ENCODE measurements around the gene RNF44. TPM values are rescaled to one million over a fixed set of nuclear protein-coding genes. Genes with fewer than 3 reads are reported as not detected.
"Not testable (repeated sequence)": the region's sequence is repeated elsewhere in the genome, so short reads cannot be mapped to it uniquely, and the experiment has no call there.

RNF44 gene
- total RNA-seq, 1 experiment from 2014 or later: 2.5 TPM

DNA sequence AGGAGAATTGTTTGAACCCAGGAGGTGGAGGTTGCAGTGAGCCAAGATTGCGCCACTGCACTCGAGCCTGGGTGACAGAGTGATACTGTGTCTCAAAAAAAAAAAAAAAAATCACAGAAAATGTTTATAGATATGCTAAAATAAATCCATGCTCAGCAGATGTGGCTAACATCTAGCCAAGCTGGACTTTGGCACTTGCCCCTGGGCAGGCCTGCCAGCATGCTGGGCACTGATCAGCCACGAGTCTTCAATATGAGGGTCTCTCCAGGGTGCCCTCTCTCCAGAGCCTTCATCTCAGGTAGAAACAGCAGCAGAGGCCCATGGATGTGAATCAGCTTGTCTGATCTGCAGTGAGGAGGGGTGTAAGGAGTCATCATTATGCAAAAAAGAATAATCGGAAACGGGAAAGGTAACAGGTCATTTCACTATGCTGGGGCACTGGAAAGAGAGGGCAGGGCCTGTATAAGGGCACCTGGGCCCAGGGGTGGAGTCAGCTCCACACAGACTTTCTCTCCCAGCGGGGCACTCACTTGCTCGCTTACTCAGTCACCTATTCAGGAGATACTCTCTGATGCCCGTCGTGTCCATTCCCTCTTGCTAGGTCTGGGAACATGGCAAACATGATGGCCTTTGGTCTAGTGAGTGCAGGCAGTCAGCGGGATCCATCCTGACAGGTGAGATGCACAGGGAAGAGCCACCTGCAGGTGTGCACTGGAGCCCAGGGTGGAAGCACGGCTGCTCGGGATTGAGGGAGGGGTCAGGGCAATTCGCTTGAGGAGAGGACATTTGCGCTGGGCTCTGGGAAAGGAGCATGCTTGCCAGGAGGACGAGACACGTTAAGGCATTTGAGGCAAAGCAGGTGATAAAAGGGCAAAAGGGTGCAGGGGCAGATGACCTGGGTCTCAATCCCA, 17.1 kb downstream of the RNF44 start:
- DNase-seq (ENCODE audit: low read depth): no peak

DNA sequence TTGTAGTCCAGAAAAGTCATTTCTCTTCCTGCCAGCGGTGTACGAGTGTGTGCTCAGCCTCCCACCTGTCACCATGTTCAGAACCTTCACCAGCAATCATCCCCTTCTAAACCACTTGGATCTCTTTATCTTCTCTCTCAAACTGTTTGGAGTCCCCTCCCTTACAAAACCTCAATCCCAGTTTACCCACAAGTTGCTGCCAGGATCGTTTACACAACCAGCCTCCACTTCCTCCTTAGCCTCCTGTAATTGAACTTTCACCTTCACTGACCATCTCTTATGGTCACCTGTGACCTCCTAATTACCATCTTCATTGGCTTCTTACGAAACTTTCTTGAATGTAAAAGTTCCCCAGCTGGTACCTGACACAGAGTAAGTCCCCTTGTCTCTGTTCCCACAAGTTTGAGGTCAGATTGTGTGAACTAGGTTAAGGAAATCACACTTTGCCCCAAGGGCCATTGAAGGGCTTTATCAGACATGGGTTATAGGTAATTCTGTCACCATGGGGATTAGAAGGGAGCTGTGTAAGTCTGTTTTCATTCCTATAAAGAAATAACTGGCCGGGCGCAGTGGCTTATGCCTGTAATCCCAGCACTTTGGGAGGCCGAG, 20.0 kb downstream of the RNF44 start:
- no peak for DNase-seq (ENCODE audit: low read depth)

DNA sequence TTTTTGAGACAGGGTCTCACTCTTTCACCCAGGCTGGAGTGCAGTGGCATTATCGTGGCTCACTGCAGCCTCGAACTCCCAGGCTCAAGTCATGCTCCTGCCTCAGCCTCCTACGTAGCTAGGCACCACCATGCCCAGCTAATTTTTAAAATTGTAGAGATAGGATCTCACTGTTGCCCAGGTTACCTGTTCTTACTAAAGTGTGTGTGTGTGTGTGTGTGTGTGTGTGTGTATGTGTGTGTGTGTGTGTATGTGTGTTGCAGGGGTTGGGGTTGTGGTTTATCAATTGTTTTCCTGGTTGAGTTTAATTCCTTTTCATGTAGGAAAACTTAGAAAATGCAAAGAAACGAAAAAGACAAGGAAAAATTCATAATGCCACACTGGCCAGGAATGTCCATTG, 21.8 kb downstream of the RNF44 start:
- no peak for DNase-seq (ENCODE audit: low read depth)

DNA sequence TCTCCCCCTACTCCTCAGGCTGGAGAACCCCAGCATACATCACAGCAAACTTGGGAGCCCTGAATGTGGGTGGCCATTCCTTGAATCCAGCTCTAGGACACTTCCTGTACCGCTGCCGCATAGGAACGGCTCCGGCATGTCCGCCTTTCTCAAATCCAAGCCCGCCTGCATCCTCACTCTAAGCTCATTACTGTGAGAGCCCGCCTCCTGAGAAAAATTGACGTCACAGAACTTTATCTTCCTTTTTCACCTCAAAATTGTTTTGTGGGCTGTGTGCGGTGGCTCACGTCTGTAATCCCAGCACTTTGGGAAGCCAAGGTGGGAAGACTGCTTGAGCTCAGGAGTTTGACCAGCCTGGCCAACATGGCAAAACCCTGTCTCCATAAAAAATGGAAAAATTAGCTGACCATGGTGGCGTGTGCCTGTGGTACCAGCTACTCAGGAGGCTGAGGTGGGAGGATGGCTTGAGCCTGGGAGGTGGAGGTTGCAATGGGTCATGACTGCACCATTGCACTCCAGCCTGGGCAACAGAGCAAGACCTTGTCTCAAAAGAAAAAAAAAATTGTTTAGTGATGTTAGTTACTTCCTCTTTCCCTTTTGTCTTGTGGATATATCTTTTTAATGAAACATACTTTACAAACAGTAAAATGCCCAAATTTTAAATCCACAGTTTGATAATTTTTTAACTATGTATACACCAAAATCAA, 22.8 kb downstream of the RNF44 start:
- DNase-seq (ENCODE audit: low read depth): peak; percentile 33

DNA sequence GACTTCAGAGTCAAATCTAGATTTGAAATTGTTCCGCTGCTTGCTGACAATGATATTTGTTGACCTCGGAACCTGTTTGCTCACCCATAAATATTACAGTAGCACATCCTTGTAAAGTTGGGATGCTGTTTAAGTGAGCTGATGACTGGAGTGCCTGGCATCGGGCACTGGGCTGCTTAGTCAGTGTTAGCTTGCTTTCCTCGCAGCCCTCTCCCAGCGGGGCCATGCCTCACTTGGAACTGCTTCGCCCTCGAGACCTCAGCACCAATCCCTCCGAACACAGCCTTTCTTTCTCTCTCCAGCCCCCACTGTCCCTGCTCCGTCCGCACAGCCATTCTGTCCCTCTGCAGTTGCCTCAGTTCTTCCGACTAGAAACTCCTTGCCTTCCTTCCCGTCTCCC, 23.4 kb downstream of the RNF44 start:
- DNase-seq (ENCODE audit: low read depth): no peak

DNA sequence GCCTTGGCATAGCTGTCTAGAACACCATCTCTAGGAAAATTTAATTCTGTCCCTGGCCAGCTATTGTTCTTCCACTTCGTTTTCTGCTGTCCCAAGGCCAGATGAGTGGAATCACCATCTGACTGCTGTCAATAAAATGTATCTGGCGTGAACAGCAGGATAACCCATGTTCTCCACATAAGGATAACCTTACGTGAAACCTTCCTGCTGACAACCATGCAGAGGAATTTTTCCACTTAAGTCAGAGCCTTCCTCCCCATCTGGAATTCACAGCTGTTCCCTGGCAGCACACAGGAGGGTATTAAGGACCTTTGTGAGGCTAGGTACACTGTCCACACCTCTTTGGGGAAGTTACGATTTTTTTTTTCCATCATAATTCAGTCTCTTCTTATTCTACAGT, 28.6 kb downstream of the RNF44 start:
- DNase-seq (ENCODE audit: low read depth): no peak

DNA sequence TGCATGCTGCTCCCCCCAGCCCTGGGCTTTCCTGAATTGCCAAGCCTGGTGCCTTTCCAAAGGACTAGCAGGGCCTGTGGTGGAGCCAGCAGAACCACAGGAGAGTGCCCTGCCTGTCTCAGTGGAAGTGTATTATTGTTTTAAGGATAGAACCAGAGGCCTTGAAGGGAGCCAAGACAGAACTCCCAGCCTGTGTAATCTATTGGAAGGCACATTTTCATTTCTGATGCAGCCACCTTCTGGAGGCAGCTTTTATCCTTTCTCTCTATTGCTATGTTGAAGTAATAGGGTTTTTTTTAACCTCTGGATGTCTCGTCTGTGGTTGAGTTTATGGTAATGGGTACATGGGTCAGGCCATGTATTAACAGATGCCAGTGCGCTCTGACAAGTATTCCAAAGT, 29.3 kb downstream of the RNF44 start:
- no peak for DNase-seq (ENCODE audit: low read depth)

DNA sequence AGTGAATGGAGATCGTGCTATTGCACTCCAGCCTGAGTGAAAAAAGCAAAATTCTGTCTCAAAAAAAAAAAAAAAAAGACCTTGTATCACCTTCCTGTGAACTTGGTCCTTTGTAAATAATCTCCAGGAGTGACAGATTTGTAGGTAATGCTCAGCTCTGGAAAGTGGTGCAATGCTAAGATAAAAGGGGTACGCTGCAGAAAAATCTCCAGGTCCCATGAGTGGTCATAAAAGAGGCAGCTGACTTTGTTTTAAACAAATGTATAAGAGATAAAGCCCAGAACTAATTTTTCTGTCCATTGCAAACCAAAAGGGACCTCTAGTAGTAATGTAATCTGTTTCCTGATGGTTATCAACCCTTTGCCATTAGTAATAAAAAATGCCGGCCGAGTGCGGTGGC, 33.7 kb downstream of the RNF44 start:
- DNase-seq (ENCODE audit: low read depth): no peak

DNA sequence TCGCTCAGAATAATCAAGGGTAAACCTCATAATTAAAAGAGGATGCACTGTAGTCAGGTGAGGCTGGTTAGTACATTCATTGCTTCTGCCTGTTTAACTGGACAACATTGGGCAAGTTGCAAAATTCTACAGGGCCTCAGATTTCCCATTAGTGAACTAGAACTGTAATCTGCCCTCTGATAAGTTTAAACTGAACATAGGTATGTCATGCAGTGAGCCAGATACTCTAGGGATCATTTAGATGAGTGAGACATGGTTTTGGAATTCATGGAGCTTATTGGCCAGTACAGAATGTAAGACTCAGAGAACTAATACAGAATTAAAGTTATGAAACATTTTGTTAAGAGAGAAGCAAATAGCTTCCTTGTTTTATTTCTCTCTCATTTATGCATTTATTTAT, 35.9 kb downstream of the RNF44 start:
- no peak for DNase-seq (ENCODE audit: low read depth)

DNA sequence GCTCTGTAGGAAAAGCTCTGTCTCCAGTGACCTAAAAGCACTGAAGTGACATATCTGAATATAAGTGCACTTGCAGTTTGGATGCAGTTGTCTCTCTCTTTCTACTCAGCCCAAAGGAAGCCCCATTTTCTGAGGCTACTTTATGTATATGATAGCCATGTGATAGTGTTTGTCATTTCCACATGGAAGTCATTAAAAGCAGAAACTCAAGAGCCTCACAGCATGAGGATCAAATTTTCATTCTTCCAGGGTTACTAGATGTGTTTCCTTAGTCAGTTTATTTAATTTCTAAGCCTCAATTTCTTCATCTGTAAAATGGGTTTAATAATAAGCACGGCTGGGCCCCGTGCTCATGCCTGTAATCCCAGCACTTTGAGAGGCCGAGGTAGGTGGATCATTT, 36.7 kb downstream of the RNF44 start:
- DNase-seq (ENCODE audit: low read depth): no peak

DNA sequence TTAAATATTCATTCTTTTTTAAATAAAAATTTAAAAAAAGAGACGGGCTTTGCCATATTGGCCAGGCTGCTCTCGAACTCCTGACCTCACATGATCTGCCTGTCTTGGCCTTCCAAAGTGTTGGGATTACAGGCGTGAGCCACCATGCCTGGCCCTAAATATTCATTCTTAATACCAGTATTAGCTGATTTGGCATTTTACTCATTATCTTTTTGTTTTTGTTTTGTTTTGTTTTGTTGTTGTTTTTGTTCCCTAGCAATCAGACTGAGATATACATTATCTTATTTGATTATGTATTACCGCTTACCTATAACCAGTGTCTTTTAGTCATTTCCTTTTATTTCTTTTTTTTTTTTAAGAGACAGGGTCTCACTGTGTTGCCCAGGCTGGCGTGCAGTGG, 37.9 kb downstream of the RNF44 start:
- DNase-seq (ENCODE audit: low read depth): no peak

DNA sequence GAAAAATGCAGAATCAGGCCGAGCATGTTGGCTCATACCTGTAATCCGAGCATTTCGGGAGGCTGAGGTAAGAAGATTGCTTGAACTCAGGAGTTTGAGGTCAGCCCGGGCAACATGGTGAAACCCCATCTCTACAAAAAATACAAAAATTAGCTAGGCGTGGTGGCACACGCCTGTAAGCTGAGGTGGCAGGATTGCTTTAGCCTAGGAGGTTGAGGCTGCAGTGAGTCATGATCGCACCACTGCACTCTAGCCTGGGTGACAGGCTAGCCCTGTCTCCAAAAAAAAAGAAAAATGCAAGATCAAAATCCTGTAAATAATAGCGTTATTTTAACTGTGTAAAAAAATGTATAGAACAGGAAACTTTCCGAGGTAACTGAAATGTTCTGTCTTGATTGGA, 39.4 kb downstream of the RNF44 start:
- DNase-seq (ENCODE audit: low read depth): no peak

DNA sequence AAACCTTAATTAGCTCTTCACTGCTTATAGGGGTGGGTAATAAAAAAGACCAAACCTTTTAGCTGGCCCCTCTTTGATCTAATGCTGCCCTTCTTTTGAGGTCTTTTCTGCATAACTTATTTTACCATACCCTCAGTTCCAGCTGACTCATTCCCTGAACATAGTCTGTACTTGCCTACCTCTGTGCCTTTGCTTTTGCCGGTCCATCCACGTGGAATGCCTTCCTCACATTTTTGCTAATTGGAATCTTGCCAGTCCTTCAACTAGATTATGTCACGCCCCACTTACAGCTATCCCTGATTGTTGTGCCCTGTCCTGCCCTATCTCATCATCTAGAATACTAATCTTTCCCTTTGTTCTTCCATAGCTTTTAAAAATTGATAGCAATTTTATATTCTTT, 44.8 kb downstream of the RNF44 start:
- DNase-seq (ENCODE audit: low read depth): no peak

DNA sequence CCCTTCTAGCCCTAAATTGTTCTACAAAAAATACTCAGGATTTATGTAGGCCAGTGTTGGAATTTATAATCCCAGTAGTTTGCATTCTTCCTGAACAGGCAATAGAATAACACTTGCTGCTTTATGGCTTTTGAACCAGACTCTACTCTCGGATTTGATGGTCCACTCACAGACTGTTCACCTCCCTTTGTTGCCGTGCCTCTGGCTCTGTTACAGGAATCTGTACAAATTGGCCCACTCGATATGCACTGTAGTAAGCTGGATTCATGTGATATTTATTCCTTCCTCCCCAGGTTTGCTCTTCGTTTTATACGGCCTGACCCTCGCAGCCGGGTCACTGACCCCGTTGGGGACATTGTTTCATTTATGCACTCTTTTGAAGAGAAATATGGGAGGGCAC, 45.3 kb downstream of the RNF44 start:
- DNase-seq (ENCODE audit: low read depth): no peak

DNA sequence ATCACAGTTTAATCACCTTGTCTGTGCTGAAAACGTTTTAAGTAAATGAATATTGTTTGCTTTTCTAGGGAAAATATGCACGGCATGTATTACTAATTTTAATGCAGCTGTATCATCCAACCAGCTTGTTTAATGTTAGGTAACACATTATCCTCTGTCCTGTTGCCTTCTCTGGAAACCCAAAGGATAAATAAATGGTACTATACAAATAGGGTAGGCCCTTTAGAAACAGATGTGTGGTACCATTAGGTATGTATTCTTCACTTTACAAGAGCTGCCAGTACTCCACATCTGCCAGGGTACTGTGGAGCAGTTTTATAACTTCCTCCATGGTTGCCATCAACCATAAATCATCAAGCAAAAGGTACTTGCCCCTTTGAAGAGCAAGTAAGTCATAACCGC, 46.1 kb downstream of the RNF44 start:
- DNase-seq (ENCODE audit: low read depth): no peak

DNA sequence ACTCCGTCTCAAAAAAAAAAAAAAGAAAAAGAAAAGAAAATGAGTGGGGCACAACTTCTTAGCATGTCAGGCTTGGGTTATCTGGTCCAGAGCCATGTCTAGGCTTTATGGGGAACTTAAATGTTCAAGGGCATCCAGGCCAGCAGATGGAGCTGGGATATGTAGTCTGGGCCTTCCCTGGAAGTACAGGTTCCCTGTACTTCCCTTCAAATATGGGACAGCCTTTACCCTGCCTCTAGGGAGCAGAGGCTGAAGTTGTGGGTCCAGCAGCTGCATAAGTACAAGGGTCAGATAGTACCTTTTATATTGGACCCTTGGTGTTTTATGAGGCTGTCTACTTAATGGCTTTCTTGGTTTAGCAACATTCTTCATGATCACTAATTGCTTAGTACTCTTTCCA, 46.9 kb downstream of the RNF44 start:
- DNase-seq (ENCODE audit: low read depth): no peak

DNA sequence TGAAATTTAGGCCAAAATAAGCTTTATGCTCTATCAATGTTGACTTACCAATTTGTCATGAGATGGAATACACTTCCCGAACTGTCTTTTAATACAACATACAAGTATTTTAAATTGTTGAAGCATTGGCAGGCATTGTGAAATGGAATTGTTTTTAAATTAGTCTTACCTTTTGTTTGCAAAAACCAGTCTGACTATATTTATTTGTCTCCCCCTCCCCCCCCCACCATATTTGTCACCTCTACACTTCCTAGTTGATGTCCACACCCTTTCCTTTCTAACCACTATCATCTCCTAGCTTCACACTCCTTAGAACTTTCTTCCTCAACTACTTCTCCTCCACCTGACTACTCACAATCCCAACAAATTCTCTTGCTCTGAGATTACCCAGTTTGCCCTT, 48.1 kb downstream of the RNF44 start:
- DNase-seq (ENCODE audit: low read depth): no peak

DNA sequence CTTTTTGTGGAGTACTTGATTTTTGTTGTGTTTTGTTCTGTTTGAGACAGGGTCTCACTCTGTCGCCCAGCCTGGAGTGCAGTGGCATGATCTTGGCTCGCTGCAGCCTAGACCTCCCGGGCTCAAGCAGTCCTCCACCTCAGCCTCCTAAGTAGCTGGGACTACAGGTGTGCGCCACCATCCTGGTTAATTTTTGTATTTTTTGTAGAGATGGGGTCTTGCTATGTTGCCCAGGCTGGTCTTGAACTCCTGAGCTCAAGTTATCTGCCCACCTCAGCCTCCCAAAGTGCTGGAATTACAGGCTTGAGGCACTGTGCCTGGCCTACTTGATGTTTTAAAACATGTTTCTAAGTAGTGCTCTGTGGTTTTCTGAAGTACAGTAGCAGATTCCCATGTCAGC, 50.0 kb downstream of the RNF44 start:
- DNase-seq (ENCODE audit: low read depth): not testable (repeated sequence)

DNA sequence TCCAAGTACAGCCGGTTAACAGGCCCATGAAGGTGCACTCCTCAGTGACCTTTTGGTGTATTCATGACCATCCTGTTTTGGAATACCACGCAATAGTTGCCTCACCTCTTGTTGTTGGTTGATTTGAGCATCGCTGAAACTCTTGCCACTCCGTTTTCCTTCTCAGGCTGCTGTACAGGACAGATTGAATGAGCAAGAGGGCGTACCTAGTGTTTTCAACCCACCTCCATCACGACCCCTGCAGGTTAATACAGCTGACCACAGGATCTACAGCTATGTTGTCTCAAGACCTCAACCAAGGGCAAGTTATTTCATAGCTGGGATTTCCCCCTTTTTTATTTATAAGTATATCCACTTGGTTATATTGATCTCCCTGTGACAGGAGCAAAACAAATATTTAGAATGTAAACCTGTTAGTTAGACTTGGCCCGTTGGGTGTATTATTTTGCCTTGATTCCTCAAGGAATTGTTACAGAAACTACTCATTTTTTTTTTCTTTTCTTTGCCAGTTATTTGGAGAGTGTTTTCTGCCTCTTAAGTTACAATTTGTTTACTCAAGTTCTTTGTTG, 50.9 kb downstream of the RNF44 start:
- no peak for DNase-seq (ENCODE audit: low read depth)

DNA sequence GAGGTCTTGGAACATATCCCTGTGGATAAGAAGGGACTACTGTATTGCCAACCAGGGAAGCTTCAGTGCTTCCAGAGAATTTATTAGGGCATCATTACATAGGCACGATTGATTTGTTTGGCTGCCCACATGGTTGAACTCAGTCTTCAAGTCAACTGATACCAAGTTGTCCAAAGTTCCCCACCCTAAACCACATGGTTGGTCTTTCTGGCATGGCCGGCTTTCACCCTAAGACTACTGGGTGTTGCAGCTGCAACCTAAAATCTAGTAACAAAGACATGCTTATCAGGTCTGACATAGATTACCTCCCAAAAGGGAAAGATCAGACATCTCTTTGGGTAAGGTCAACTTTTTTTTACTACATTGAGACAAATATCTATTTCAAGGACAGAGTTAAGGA, 52.0 kb downstream of the RNF44 start:
- DNase-seq (ENCODE audit: low read depth): no peak

DNA sequence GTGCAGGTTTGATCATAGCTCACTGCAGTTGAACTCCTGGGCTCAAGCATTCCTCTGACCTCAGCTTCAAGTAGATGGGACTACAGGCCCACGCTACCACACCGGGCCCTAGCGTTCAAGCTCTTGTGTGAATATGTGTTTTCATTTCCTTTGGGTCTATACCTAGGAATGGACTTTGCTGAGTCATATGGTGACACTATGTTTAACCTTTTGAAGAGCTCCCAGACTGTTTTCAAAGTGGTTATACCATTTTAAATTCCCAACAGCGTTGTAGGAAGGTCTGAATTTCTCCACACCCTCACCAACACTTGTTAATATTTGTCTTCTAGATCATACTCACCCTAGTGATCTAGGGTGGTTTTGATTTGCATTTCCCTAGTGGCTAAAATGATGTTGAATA, 55.5 kb downstream of the RNF44 start:
- DNase-seq (ENCODE audit: low read depth): no peak
